Measurements from ENCODE around the gene CACNG8.
"Not testable (repeated sequence)": the region's sequence is repeated elsewhere in the genome, so short reads cannot be mapped to it uniquely, and the experiment has no call there.

CACNG8 gene

DNA sequence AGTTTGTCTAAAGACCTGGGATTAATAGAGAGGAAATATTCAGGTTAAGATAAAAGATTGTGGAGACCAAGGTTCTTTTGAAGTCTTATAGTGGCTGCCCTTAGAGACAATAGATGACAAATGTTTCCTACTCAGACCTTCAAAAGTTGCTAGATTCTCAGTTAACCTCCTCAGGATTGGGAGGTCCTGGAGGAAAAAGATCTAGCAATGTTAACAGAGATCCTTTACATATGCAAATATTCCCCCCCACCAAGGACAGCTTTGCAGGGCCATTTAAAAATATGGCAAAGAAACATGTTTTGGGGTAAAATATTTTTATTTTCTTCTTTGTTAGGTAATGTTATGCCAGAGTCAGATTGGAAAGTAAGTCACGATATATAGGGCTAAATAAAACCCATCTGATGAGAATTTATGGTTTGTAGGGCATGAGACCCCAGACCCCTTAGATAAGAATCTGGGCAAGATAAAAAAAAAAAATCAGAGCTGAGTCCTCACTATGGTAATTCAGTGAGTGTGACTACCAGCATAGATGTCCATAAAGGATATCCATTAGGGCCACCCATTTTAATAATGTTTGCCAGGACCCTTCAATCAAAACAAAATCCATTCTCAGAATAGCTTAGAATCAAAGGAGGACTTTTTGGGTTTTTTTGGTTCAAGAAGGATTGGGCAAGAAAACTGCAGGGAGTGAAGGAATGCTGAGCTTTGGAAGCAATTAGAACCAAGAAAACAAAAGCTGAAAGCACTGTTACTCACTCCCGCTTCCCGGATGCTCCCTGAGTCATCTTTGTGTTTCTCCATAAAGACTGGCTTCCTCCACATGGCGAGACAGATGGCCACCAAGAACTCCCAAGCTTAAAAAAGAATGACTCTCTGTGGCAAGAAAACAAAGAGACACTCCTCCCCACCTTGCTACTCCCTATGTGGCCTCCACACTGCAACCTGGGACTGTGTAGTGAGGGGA, 72.8 kb downstream of the CACNG8 start:
- no peak for DNase-seq (ENCODE audit: low read depth in 2 of 2)

DNA sequence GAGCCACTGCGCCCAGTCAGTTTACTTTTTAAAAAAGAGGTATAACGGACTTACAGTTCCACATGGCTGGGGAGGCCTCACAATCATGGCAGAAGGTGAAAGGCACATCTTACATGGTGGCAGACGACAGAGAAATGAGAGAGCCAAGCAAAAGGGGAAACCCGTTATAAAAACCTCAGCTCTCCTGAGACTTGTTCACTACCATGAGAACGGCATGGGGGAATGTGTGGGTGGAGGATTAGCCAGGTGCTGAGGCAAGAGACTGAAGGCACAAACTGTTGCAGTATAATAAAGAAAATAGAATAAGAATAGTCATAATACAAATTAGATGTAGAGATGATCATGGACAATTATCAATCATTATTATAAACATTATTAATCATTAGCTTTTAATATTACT, 73.8 kb downstream of the CACNG8 start:
- not testable (repeated sequence) for DNase-seq (ENCODE audit: low read depth in 2 of 2)
